BJ (cell line): ENCODE data around the gene DENND1A. TPM values are rescaled to one million over a fixed set of nuclear protein-coding genes. Genes with fewer than 3 reads are reported as not detected.

Source experiments
- CTCF ChIA-PET: fragments of 350-600 bp; formaldehyde crosslinking; extraction: SDS; loops from one replicate; lab custom pipeline; 2021; ENCODE audit warnings: antibody characterized with exemption, inconsistent platforms; lab: Yijun Ruan, JAX
- POLR2A ChIA-PET: fragments of 300-600 bp; sonication (Branson Sonifier 250); formaldehyde crosslinking; extraction: SDS; loops from one replicate; lab custom pipeline; 2021; ENCODE audit warnings: antibody characterized with exemption; lab: Charles Lee
- DNase-seq: peaks from one replicate; pipeline ENCODE4 v3.0.0-alpha.2; 2011; ENCODE audit warnings: low read depth
- H3K27me3 ChIP-seq: 2 replicates; pipeline ENCODE4 v1.6.0; 2011; ENCODE audit warnings: low read length; ENCODE audit not compliant: control insufficient read depth, insufficient read depth
- H3K36me3 ChIP-seq: 2 replicates; pipeline ENCODE4 v1.5.1; 2011; ENCODE audit warnings: low read length; ENCODE audit not compliant: control insufficient read depth, insufficient read depth
- H3K4me3 ChIP-seq: 2 replicates; pipeline ENCODE4 v1.5.1; 2011; ENCODE audit warnings: low read depth, mild to moderate bottlenecking, control low read depth, low read length
- polyA plus RNA-seq: library from polyadenylated mRNA; depleted of rRNA; stranded (reverse); fragments of >200 nt; gene quantifications from 2 replicates; pipeline ENCODE4 v1.2.3, GENCODE V29; 2011
- TF ChIP-seq, protein P1 (sequence below): IDR thresholded peaks from 2 replicates; pipeline ENCODE4 v1.5.1; 2011; ENCODE audit warnings: low read depth, mild to moderate bottlenecking, control low read depth, inconsistent platforms, low read length, moderate library complexity; ENCODE audit not compliant: insufficient read depth

Gene DENND1A
- polyA plus RNA-seq, 1 experiment, result 24.0 TPM

DNA sequence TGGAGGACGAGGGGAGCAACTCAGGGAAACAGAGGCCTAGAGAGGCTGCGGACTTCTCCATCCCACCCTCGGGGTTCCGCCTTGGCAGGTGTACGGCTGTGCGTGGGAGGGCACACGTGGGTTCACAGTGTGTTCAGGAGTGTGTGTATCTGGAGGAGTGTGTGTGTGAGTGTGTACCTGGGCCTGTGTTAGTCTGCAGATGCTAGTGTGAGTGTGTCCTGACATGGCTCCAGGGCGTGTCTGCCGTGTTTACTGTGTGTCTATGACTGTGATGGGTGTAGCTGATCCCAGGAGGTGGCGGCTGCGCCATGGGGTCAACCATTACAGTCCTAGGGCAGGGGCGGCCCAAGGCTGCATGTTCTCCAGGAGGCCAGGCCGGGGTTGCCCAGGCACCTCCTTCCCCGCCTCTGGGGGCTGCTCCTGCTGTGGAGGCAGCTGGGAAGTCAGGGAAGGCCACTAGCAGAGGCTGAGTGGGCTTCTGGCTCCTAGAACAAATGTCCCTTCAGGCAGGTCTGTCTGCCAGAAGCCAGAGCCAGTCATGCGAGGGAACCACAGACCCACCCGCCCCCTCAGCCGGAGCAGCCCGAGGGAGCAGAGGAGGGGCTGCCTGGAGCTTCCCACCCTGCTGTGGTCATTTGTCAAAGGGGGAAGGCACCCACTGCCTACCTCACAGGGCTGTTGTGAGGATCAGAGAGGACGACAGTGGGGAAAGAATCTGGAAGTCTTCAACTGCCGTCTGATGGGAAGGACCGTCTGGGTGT, 552.5 kb downstream of the DENND1A start:
- CTCF ChIA-PET, result interaction anchor here (0.7 kb wide), 1 partner anchor 24 kb away, joined by 3 read pairs; no protein-coding TSS in a partner anchor

DNA sequence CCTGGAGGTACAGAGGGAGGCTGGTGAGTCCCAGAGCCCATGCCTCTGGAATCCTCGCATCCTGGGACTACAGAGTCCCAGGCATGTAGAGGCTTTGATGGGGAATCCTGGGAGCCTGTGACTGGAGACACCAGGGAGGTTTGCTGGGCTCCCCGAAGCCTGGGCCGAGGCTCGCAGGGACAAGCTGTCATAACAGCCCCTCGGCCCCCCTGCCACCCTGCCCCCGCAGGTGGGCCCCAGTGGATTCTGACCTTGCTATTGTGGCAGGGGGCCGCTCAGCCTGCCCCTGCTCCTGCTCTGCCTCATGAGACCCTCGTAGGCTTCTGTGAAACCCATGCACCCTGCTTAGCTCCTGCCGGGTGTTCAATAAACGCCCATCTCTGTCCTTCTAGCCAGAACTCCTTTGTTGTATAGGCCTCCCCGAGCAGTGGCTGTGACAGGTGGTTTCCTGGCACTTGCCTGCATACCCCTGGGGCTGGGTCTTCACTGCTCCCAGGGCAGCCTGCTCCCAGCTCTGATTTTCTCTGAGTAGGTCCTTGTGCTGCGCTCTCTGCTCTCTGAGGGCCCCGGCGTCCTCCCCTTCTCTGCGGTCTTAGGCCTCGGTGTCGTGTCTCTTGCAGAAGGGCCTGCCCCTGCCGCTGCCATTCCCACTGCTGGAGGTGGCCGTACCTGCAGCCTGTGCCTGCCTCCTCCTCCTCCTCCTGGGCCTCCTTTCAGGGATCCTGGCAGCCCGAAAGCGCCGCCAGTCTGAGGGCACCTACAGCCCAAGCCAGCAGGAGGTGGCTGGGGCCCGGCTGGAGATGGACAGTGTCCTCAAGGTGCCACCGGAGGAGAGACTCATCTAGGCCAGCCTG, 553.5 kb downstream of the DENND1A start:
- TF ChIP-seq, protein P1, sequence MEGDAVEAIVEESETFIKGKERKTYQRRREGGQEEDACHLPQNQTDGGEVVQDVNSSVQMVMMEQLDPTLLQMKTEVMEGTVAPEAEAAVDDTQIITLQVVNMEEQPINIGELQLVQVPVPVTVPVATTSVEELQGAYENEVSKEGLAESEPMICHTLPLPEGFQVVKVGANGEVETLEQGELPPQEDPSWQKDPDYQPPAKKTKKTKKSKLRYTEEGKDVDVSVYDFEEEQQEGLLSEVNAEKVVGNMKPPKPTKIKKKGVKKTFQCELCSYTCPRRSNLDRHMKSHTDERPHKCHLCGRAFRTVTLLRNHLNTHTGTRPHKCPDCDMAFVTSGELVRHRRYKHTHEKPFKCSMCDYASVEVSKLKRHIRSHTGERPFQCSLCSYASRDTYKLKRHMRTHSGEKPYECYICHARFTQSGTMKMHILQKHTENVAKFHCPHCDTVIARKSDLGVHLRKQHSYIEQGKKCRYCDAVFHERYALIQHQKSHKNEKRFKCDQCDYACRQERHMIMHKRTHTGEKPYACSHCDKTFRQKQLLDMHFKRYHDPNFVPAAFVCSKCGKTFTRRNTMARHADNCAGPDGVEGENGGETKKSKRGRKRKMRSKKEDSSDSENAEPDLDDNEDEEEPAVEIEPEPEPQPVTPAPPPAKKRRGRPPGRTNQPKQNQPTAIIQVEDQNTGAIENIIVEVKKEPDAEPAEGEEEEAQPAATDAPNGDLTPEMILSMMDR, result no peak
- ChIA-PET POLR2A (no interaction called here), CTCF (interaction anchor here (0.8 to 1.7 kb wide), 4 partner anchors 20 to 27 kb away, joined by 3 to 6 read pairs (median 4); partner anchors contain the start of gene CRB2)
- Histone ChIP-seq H3K4me3 (no peak overlapping the region), H3K36me3 (no peaks in the 10 kb centered on the region), H3K27me3 (peaks cover 27% of the 10 kb centered on the region)
- no peak for DNase-seq

More for the DNA sequence above, 552.5 kb downstream of the DENND1A start:
- Histone ChIP-seq H3K4me3 (no peak overlapping the region), H3K36me3 (no peaks in the 10 kb centered on the region; the same call in none of the 2 replicates), H3K27me3 (peaks cover 18% of the 10 kb centered on the region)
- POLR2A ChIA-PET, result no interaction called here
- TF ChIP-seq, protein P1, result no peak
- DNase-seq, result no peak

DNA sequence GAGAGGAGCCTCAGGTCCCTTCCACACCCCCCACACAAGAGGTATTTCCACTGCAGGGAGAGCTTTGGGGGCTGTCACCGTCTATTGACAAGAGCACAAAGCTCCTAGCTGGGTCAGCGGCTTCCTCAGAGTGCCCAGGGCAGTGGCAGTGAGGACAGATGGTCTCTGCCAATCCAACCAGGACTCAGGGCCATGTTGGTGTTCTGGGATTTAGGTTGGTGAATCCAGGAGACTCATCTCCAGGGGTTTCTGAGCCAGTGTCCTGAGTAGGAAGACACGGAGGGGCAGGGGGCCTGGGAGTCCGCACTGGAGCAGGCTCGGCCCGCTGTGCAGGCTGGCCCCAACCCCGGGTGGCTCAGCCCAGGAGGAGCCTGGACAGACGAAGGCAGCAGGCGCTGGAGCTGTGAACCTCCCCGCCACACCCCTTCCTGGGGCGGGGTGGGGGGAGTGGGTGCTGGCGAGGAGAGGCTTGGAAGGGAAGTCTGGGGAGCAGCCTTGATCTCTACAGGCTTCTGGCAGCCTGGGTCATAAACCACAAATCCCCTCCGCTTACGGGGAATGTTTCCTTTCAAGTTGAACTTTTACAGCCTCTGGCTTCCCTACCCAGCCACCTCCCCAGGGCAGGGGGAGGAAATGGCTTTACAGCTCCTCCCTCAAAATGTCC, 554.3 kb downstream of the DENND1A start:
- TF ChIP-seq, protein P1, result no peak
- no peak overlapping the region for H3K4me3 ChIP-seq
- DNase-seq, result no peak
- CTCF ChIA-PET, result interaction anchor here (0.8 to 1.7 kb wide), 5 partner anchors 11 to 26 kb away, joined by 3 to 6 read pairs (median 4); partner anchors contain the start of gene CRB2
- no peaks in the 10 kb centered on the region for H3K36me3 ChIP-seq
- POLR2A ChIA-PET, result no interaction called here
- H3K27me3 ChIP-seq, result peaks cover 27% of the 10 kb centered on the region

DNA sequence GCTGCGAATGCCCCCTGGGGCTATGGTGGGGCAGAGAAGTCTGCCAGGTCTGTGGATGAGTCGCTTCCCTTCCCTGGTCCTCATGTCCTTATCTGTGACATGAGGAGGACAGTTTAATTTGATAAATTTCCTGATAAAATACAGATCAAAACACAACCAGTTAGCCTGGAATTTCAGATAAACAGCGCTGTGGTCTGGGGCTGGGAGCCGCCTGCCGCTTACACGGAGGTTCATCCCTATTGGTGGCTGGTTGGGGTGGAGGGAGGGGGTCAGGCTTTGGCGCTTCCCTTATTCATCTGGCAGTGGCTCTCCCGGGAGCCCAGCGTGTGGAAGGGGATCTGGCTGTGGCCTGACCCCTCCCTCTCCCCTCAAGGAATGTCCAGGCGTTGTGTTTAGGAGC, 556.0 kb downstream of the DENND1A start:
- no peak overlapping the region for H3K4me3 ChIP-seq
- DNase-seq, result no peak
- no peaks in the 10 kb centered on the region for H3K36me3 ChIP-seq
- POLR2A ChIA-PET, result no interaction called here
- H3K27me3 ChIP-seq, result peaks cover 29% of the 10 kb centered on the region
- TF ChIP-seq, protein P1, result no peak
- CTCF ChIA-PET, result interaction anchor here (1.5 kb wide), 1 partner anchor 12 kb away, joined by 3 read pairs; no protein-coding TSS in a partner anchor
